Measurements from ENCODE around the gene CUX1.

DNA sequence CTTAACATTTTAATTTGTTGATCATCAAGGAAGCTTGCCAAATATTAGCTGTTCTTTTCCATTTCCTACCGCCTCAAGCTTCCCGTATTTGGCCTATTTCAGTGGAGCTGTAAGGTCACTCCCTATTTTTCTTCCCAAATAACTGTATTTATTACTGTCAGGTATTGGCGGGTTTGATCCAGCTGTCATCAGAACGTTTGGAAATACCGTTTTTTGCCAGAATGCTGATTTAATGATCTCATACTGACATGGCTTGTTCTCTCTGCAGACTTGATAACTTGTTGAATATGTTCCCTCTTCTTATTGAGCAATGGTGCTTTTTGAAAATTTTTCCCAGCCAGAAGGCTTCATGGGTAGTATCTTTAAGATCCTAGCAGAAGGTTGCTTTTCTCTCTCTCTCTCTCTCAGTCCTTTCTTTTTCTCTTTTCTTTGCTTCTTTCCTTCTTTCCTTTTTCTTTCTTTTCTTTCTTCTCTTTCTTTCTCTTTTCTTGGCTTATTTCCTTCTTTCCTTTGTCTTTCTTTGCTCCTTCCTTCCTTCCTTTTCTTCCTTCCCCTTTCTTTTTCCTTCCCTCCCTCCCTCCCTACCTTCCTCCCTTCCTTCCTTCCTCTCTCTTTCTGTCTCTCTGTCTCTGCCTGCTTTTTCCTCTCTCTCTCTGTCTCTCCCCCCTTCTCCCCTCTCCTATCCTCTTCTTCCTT, 42.1 kb downstream of the CUX1 start:
- TF ChIP-seq, protein P1, sequence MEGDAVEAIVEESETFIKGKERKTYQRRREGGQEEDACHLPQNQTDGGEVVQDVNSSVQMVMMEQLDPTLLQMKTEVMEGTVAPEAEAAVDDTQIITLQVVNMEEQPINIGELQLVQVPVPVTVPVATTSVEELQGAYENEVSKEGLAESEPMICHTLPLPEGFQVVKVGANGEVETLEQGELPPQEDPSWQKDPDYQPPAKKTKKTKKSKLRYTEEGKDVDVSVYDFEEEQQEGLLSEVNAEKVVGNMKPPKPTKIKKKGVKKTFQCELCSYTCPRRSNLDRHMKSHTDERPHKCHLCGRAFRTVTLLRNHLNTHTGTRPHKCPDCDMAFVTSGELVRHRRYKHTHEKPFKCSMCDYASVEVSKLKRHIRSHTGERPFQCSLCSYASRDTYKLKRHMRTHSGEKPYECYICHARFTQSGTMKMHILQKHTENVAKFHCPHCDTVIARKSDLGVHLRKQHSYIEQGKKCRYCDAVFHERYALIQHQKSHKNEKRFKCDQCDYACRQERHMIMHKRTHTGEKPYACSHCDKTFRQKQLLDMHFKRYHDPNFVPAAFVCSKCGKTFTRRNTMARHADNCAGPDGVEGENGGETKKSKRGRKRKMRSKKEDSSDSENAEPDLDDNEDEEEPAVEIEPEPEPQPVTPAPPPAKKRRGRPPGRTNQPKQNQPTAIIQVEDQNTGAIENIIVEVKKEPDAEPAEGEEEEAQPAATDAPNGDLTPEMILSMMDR (IDR thresholded peaks at IDR 0.05): no peak
- no peak for TF ChIP-seq POLR2A (IDR thresholded peaks at IDR 0.05)

Measured in esophagus squamous epithelium (tissue), 4 donors.